ENCODE measurements around the gene CSAD.
"Not testable (repeated sequence)": the region's sequence is repeated elsewhere in the genome, so short reads cannot be mapped to it uniquely, and the experiment has no call there.

GRCh38 chr12:53202316-53202715 is 21.6 kb upstream of the CSAD start:
- not testable (repeated sequence) for TF ChIP-seq ATF3 (CRISPR knock-in tag; conservative IDR thresholded peaks at IDR 0.05); CTCF (IDR thresholded peaks at IDR 0.05); FOXJ3 (CRISPR knock-in tag; IDR thresholded peaks at IDR 0.05; ENCODE audit: borderline replicate concordance); STAT6 (CRISPR knock-in tag; conservative IDR thresholded peaks at IDR 0.05; ENCODE audit: low read depth); CREM (CRISPR knock-in tag; IDR thresholded peaks at IDR 0.05)
- TF ChIP-seq, protein P1, sequence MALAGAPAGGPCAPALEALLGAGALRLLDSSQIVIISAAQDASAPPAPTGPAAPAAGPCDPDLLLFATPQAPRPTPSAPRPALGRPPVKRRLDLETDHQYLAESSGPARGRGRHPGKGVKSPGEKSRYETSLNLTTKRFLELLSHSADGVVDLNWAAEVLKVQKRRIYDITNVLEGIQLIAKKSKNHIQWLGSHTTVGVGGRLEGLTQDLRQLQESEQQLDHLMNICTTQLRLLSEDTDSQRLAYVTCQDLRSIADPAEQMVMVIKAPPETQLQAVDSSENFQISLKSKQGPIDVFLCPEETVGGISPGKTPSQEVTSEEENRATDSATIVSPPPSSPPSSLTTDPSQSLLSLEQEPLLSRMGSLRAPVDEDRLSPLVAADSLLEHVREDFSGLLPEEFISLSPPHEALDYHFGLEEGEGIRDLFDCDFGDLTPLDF (CRISPR knock-in tag; IDR thresholded peaks at IDR 0.05) = not testable (repeated sequence)
- TF ChIP-seq, protein P2, sequence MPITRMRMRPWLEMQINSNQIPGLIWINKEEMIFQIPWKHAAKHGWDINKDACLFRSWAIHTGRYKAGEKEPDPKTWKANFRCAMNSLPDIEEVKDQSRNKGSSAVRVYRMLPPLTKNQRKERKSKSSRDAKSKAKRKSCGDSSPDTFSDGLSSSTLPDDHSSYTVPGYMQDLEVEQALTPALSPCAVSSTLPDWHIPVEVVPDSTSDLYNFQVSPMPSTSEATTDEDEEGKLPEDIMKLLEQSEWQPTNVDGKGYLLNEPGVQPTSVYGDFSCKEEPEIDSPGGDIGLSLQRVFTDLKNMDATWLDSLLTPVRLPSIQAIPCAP (CRISPR knock-in tag; IDR thresholded peaks at IDR 0.05) = not testable (repeated sequence)
- TF ChIP-seq, protein P3, sequence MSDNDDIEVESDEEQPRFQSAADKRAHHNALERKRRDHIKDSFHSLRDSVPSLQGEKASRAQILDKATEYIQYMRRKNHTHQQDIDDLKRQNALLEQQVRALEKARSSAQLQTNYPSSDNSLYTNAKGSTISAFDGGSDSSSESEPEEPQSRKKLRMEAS (CRISPR knock-in tag; IDR thresholded peaks at IDR 0.05) = not testable (repeated sequence)

Data from WTC11 (cell line).